ENCODE results near the gene AGER. TPM values are rescaled to one million over a fixed set of nuclear protein-coding genes. Genes with fewer than 3 reads are reported as not detected.
"Not testable (repeated sequence)": the region's sequence is repeated elsewhere in the genome, so short reads cannot be mapped to it uniquely, and the experiment has no call there.

Gene AGER
- 6.0 TPM for total RNA-seq

GRCh38 chr6:32184084-32184640 lies at the start of gene AGER:
Gene AGER (minus strand): TSS chr6:32184253. CDS start chr6:32184222, 31 bp downstream.
- ATAC-seq (no peak), DNase-seq (ENCODE audit: low spot score) (no peak)

DNA sequence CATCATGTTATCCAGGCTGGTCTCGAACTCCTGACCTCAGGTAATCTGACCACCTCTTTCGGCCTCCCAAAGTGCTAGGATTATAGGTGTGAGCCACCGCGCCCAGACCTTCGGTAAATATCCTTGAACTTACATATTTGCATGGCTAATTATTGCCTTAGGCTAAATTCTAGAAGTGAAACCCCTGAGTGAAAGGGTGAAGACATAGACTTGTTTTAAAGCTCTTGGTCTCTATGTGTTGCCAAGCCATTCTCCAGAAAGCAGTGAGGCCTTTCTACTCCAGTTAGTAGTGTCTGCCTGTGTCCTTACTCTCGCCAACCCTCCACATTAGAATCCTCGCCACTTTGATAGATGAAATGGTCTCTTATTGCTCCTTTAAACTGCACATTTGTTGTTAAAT lies 42.4 kb upstream of the AGER start:
- DNase-seq (ENCODE audit: low spot score) = no peak
- ATAC-seq = no peak

GRCh38 chr6:32224696-32225095 lies 40.6 kb upstream of the AGER start:
- DNase-seq (ENCODE audit: low spot score) = no peak
- ATAC-seq = no peak

- no peak for DNase-seq (ENCODE audit: low spot score)
- ATAC-seq = peak; percentile 67
Observed at GRCh38 chr6:32223258-32224235, 39.5 kb upstream of the AGER start, which contains the start of gene NOTCH4. Gene NOTCH4 (minus strand): TSS chr6:32224067. CDS start chr6:32223928, 139 bp downstream.

- DNase-seq (ENCODE audit: low spot score) = no peak
Observed at GRCh38 chr6:32222333-32223230, 38.5 kb upstream of the AGER start.

GRCh38 chr6:32220021-32220420 lies 36.0 kb upstream of the AGER start:
- no peak for DNase-seq (ENCODE audit: low spot score)
- ATAC-seq = no peak

More at GRCh38 chr6:32222333-32223230, 38.5 kb upstream of the AGER start:
- no peak for ATAC-seq

DNA sequence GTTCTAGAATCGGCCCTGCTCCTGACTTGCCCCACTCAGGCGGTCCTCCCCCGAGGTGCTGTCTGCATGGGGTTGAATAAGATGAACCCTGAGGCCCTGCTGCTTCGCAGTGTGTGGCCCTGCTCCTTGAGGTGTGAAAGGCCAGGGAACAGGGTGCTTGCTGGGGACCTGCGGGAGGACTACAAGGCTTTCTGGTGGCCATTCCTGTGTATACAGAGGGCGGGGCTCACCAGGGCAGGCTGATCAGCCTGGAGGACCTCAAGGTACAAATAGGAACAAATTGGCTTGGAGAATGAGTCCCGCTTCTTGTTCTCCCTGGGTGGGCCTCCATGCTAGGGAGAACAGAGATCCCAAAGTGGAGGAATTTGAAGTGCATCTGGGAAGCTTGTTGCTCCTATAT lies 34.1 kb upstream of the AGER start:
- no peak for DNase-seq (ENCODE audit: low spot score)
- no peak for ATAC-seq

DNA sequence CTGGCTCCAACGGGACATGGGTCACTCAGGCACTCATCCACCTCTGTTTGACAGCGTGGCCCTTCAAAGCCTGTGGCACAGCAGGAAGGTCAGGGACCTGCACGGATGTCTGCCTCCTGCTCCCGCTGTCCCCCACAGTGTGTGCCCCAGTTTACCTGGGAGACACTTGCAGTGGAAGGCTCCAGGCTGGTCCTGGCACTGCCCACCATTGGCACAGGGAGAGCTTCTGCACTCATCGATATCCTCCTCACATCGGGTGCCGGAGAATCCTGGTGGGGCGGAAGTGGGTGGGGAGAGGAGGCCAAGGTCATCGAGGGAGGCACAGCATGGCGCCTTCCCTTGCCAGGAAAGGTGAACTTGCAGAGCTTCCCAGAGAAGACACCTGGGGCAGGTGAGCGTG lies 32.9 kb upstream of the AGER start:
- ATAC-seq = no peak
- no peak for DNase-seq (ENCODE audit: low spot score)

GRCh38 chr6:32216285-32216684 lies 32.2 kb upstream of the AGER start:
- DNase-seq (ENCODE audit: low spot score) (no peak), ATAC-seq (no peak)

DNA sequence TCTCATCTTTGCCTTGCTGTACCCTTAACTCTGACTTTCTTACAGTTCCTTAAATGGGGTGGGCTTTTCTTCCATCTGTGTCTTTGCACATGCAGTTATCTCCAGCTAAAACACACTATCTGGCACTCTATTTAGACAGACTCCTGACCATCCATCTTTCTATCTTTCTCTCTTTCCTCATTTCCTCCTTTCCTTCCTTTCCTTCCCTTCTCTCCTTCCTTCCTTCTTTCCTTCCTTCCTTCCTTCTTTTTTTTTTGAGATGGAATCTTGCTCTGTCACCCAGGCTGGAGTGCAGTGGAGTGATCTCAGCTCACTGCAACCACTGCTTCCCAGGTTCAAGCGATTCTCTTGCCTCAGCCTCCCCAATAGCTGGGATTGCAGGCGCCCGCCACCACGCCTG lies 31.6 kb upstream of the AGER start:
- ATAC-seq = no peak
- no peak for DNase-seq (ENCODE audit: low spot score)

GRCh38 chr6:32214126-32214525 lies 30.1 kb upstream of the AGER start:
- no peak for ATAC-seq
- DNase-seq (ENCODE audit: low spot score) = no peak

- DNase-seq (ENCODE audit: low spot score) (no peak), ATAC-seq (no peak)
Observed at GRCh38 chr6:32213649-32214048, 29.6 kb upstream of the AGER start.

DNA sequence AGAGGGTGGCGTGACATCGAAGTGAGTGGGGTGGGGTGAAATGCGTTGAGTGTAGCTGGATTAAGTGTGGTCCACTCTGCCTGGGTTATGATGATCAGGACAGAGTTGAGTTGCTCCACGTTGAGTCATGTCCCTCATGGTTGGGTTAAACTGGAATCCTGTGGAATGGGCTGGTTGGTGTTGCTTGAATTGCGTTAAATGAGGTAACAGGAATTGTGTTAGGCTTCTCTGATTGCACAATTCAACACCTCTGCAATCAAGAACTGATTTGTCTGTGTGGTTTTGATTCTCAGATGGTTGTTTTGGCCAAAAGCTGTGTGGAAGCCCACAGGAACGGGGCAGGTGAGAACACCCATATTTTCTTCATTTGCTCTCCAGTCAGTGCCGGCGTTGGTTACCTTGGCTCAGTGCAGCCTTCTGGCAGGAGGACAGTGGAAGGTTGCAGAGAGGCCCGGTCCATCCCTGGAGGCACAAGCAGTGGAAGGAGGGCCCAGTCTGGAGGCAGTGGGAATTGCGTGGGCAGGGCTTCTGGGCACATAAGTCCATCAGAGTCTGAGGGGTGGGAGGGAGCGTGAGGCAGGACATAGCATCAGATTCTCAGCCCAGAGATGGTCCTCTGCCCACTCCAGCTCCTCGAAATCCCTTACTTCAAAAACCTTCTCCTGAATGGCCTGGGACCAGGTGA lies 28.2 kb upstream of the AGER start:
- no peak for ATAC-seq
- no peak for DNase-seq (ENCODE audit: low spot score)

DNA sequence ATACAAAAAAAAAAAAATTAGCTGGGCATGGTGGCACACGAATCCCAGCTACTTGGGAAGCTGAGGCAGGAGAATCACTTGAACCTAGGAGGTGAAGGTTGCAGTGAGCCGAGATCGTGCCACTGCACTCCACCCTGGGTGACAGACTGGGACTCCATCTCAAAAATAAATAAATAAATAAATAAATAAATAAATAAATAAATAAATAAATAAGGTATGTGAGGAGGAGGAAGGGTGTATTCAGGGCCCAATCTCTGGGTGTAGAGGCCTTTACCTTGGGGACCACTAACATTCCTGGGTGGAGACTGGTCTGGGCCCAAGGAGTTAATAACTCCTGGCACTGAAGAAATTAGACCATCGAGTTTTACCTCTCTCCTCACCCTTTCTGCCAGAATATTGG lies 27.4 kb upstream of the AGER start:
- not testable (repeated sequence) for ATAC-seq; DNase-seq (ENCODE audit: low spot score)

DNA sequence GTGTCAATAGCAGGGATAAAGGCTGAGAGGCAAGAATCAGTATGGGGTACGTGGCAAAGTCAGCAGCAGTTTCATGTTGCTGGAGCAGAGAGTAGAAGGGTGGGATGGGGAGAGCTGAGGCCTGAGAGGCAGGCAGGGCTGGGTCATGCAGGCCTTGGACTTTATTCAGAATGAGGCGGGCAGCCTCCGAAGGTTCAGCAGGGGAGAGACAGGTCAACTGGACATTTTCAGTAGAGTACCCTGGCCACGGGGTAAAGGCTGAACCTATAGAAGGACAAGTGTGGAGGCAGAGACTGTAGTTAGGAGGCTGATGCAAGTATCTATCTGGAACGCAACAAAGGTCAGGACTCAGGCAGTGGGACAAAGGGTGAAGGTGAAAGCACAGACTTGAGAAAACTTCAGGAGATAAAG lies 26.1 kb upstream of the AGER start:
- DNase-seq (ENCODE audit: low spot score) = no peak
- no peak for ATAC-seq

- ATAC-seq (no peak), DNase-seq (ENCODE audit: low spot score) (no peak)
Observed at GRCh38 chr6:32208996-32209395, 24.9 kb upstream of the AGER start.

GRCh38 chr6:32204268-32204715 lies 20.2 kb upstream of the AGER start:
- no peak for ATAC-seq

GRCh38 chr6:32203426-32204267 lies 19.6 kb upstream of the AGER start:
- DNase-seq (ENCODE audit: low spot score) = no peak
- no peak for ATAC-seq

More at GRCh38 chr6:32204268-32204715, 20.2 kb upstream of the AGER start:
- DNase-seq (ENCODE audit: low spot score) = no peak

GRCh38 chr6:32202186-32202585 lies 18.1 kb upstream of the AGER start:
- no peak for DNase-seq (ENCODE audit: low spot score)
- ATAC-seq = no peak
